MM.1S (cell line): ENCODE results near the gene PAXX.

Experiments
- CTCF ChIP-seq: fragments of 300-600 bp; sonication (generic); IDR thresholded peaks from 2 replicates; pipeline ENCODE4 v1.5.1; 2016; ENCODE audit warnings: antibody characterized with exemption, low read length, mixed read lengths
- EZH2 ChIP-seq: fragments of 300-600 bp; sonication (generic); optimal IDR thresholded peaks from 2 replicates; pipeline ENCODE3; 2017; ENCODE audit warnings: low read depth, mild to moderate bottlenecking, antibody characterized with exemption, low read length, mixed read lengths

GRCh38 chr9:136995772-136996311 lies 3.6 kb downstream of the PAXX start:
- TF ChIP-seq CTCF (no peak), EZH2 (no peak)
